GM21786 (cell line): ENCODE data around the gene MICOS13.
"Not testable (repeated sequence)": the region's sequence is repeated elsewhere in the genome, so short reads cannot be mapped to it uniquely, and the experiment has no call there.

ENCODE experiments used
- ATAC-seq: cut with Tn5 transposase; IDR thresholded peaks from one replicate; pipeline ENCODE4 v1.9.1; 2021; ENCODE audit not compliant: unreplicated experiment

Gene MICOS13, protein sequence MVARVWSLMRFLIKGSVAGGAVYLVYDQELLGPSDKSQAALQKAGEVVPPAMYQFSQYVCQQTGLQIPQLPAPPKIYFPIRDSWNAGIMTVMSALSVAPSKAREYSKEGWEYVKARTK

DNA sequence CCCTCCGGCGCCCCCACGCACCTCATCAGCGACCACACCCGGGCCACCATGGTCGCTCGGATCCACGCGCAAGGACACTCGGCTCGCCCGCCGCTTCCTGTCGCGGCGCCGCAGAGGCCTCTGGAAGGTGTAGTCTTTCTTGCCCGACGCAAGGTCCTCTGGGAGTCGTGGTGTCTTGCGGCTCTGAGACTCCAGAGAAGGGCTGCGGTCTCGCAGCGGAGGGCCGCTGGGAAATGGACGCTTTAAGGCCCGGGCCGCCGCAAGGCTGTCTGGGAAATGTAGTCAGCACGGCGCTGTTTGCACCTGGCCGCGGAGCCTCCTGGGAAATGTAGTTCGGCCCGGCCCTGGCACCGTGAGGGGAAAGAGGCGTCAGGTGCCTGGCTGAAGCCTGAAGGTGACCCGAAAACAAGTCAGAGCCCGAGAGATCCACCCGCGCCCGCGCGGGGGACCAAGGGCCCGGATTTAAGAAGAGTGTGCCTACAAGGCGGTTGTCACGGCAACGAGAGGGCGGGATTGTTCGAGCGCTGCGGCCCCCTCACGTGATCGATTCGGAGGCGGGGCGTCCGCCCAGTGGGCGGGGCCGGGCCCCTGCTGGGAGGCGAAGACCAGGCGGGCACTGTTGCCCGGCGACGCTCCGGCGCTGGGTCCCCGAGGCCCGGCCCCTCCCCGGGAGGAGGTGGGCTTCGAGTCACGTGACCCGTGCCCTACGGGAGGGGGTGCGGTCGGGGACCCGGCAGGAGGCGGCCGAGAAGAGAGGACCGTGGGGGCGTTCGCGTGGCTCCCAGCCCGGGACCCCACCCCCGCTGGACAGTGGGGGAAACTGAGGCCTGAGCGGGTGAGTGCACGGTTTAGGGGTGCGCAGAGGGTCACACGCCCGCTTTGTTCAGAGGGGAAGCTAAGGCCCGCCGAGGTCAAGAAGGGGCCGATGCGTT lies at the start of gene MICOS13, which contains the start of gene HSD11B1L:
MICOS13 (minus strand) TSS at position 80 of the 932 bp plus-strand sequence; CDS start at position 50, 30 bp downstream.
HSD11B1L (plus strand) TSS at position 591 of the 932 bp plus-strand sequence. CDS start 3,806 bp downstream, outside the sequence.
- peak; percentile 91 for ATAC-seq

DNA sequence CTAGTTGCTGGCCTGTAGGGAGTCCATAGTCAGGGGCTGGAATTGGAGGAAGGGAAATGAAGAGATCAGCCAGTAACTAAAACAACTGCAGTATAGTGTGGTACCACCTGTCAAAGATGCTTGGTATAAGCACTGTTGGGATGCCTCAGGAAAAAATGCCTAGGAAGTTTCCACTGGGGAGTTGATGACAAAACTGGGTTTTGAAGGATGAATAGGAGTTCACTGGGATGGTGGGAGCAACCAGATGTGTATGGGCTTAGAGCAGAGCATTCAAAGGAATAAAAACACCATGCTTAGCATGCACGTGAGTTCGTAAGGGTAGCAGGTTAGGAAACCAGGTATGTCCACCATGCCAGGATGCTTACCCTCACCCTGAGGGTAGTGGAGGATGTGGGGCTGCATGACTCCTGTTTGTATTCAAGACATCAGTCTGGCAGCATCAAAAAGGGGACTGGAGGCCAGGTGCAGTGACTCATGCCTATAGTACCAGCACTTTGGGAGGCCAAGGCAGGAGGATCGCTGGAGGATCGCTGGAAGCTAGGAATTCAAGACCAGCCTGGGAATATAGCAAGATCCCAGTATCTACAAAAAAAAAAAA lies 47.2 kb upstream of the MICOS13 start:
- ATAC-seq: no peak

DNA sequence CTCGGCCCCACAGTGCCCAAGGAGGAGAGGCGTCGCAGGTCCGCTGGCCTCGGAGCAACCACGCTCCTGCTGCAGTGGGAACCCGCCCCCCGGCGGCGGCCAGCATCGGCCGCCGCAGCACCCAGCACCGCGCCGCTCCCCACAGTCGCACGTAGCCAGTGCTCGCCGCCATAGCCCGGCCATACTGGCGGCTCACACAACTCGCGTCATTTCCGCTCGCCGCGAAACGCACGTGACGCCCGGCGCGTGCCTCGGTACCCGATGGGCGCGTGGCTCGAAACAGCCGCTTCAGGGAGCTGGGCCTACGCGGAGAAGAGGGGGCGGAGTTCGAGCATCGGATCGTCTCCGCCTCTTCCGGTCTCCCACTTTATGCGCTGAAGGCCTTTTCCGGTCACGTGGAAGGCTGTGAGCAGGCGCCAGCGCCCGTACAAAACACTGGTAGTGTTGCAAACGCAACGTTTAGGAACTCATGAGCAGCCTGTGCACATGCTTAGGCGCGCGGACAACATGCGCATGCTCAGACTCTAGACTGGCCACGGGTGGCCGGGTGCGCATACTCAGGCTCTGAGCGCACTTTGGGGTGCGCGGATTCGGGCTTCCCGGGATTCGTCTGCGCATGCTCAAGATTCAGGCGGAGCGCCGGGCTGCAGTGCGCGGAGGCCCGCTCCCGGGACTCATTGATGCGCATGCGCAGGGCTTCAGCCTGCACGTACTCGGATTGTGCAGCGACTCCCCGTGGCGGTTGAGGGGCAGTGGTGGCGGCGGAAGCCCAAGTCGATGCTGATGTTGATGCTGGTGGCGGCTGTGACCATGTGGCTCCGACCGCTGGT lies 39.9 kb upstream of the MICOS13 start, which contains the start of the genes CATSPERD and LONP1:
CATSPERD (plus strand) TSS at position 677 of the 830 bp plus-strand sequence; CDS start at position 778, 101 bp downstream.
LONP1 (minus strand) TSS at position 186 of the 830 bp plus-strand sequence; CDS start at position 172, 14 bp downstream.
- ATAC-seq: peak; percentile 84

DNA sequence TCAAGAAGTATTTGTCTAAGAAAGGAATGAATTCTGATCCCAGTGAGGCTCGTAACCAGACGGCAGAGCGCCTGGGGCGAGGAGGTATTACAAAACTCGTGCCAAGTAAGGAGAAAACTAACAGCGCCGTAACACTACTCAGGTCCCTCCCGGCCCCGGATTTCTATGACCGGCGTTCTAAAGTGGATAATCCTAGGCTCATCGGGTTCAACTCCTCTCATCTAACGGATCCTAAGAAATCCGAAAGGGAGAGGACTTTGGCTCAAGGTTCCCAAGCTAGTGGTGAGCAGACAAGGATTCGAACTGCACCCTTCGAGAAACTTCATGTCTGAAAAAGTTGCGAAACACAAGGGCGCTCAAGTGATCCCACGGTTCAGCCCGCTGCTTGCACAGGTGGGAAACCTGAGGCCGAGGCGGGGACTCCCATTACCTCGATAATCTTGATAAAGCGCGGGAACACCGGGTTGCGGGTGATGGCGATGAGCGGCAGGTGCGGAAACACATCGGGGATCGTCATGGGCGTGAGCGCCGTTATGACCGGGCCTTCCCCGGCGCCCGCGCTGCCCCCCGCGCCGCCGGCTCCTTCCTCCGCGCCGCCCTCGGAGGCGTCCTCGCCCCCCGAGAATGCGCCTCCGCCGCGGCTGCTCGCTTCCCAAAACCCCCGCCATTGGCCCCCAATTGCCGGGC lies 39.1 kb upstream of the MICOS13 start:
- no peak for ATAC-seq

DNA sequence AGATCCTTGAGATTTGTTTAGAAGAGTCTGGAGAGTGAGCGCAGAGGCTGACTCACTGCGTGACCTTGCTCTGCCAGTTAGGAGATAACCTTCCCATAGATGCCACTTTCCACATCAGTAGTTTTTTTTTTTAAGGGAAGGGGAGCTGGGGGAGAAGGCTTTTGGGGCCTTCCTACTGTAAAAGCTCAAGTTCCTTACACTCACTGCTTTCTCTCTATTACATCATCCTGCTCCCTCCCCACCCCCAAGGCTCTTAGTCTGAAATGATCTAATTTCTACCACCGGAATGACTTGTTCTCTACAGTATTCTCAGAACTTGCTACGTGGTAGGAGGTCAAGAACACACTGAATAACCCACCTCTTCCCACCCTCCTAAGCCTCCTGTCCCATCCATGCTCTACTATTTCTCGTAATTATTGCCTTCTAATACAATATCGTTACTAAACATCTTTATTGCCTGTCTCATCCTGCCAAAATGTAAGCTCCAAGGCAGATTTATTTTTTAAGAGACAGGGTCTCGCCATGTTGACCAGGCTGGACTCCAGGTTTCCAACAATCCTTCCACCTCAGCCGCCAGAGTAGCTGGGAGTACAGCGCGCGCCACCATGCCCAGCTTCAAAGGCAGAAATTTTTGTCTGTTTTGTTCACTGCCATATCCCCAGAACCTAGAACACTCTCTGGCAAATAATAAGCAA lies 38.4 kb upstream of the MICOS13 start:
- no peak for ATAC-seq

DNA sequence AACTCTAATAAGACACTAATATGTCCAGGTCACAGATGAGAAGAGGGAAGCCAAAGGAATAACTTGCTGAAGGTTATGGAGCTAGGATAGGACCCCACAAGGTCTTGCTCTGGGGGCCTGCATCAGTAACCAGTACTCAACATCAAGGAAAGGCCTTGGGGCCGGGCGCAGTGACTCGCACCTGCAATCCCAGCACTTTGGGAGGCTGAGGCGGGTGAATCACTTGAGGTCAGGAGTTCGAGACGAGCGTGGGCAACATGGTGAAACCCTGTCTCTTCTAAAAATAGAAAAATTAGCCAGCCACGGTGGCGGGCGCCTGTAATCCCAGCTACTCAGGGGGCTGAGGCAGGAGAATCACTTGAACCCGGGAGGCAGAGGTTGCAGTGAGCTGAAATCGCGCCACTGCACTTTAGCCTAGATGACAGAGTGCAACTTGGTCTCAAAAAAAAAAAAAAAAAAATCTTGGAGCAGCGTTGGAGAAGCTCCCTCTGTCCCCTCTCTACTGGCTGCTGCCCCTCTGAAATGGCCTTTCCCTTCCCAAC lies 37.8 kb upstream of the MICOS13 start:
- no peak for ATAC-seq

DNA sequence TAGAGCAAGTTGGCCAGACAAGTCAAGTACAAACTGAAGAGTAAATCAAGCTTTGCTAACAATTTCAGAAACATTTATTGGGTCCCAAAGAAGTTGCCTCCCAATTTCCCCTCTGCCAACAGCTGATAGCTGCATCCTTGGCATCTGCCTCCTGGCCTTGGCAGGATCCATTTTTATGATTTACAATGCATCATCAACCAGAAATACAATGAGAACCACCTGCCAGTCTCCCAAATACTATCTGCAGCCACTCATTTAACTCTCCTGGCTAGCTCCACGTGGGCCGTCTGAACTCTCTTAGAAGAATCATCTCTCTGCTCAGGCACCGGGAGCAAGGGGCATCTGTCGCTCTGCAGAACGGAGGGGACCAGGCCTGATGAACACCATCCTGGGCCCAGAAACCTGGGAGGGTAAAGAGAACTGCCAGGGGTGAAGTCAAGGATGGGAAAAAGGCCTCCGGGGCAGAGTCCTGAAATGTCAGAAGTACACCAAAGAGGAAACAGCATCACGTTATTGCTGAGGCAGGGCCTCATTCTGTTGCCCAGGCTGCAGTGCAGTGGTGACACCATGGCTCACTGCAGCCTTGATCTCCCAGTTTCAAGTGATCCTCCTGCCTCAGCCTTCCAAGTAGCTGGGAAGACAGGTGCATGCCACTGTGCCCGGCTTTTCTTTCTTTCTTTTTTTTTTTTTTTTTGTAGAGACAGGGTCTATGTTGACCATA lies 37.1 kb upstream of the MICOS13 start:
- no peak for ATAC-seq

DNA sequence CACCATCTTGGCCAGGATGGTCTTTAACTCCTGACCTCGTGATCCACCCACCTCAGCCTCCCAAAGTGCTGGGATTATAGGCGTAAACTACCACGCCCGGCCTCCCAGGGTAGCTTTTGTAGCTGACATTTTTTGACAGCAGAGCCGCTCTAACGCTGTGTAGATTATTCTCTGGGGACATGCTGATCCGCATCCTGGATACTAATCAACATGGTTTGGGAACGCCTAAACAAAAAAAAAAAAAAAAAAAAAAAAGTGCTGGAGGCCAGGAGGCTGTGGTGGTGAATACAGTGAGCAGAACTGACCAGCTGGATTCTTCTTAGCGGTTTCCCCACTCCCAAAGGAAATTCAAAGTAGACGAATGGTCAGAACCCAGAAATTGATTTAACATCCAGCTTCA lies 34.5 kb upstream of the MICOS13 start:
- no peak for ATAC-seq

DNA sequence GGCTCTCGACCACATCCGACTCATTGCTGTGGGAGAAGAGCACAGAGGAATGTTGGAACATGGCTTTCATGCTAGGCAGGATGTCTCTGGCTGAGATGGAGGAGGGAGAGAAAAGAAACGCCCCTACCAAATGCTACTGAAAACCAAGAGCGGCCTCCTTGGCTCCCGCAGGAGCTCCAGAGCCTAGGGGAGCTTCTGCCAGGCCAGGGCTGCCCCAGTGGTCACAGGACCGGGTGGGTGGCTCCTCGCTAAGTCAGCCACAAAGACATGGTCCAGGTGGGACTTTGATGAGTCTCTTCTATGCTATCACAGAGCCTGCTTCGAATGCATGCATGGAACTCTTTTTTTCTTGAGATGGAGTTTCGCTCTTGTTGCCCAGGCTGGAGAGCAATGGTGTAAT lies 32.9 kb upstream of the MICOS13 start:
- no peak for ATAC-seq

DNA sequence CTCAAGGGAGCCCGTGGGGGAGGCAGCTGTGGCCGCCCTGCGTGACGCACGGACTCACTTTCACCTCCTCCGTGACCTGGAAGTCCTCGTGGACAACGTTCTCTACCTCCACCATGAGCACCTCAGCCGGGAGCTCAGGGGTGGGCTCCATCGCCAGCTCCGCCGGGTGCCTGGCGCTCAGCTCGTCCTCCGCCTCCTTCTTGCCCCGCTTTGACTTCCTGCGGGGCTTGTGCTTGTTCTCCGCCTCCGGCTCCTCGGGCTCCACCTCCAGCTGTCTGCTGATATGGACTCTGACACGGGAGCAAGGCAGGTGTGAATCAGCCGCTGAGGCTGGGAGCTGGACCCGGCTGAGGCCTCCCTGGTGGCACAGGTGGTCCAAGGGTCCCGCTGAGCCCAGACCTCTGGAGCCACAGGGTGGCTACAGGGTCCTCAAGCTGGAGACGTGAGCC lies 31.4 kb upstream of the MICOS13 start:
- no peak for ATAC-seq

DNA sequence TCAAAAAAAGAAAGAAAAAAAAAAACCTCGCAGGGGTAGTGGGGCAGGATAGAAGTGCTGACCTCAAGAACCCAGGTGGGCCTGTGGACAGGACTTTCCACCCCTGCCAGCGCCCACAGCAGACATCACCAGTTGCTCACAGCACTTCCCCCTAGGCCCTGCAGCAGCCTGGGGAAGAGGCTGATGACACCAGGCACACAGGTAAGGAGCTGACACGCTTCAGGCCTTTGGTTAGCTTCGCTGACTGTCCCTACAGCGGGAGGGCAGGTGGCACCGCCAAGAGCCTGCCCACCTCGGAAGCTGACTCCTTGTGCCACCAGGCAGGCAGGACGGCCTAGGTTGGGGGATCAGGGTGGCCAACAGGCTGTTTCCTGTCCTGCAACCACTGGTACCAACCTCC lies 30.7 kb upstream of the MICOS13 start:
- ATAC-seq: no peak

DNA sequence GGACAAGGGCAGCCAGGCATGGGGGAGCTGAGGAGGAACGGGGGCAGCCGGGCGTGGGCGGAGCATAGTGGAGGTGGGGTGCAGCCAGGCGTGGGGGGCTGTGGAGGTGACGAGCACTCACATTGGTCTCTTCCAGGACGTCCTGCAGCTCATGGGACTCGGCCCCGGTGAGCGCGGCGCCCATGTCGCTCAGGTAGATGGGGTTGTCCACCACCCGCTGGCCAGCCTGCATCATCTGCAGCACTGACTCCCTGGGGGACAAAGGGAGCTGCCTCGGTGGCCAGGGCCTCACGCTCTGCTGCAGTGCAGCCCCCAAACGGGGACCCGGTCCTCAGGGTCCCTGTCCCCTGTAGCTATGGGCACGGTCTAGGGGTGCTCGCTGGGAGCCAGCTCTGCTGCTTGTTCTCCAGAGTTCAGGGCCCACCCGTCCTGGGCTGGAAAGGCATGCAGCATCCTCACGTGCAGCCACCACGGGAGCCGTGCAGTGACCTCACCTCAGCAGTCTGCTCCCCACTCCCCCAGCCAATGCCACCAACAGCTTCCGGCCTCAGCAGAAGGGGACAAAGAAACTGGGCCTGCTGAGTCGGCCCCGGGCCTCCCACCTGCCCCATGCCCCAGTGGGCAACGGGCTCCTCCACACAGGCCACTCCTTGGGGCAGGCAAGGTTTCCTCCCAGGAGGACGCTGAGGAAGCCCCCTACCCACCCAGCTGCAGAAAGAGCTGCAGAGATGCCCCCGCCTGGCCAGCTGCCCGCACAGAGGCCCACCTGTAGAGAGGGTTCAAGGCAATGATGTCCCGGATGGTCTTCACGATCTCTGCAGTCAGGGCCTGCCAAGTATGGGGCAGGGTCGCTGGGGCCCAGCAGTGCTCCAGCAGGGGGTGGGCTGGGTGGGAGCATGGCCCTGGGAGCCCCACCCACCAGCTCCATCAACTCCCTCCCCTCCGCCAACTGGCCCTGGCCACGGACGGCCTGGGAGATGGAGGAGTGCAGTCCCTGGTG lies 27.6 kb upstream of the MICOS13 start:
- ATAC-seq: no peak

DNA sequence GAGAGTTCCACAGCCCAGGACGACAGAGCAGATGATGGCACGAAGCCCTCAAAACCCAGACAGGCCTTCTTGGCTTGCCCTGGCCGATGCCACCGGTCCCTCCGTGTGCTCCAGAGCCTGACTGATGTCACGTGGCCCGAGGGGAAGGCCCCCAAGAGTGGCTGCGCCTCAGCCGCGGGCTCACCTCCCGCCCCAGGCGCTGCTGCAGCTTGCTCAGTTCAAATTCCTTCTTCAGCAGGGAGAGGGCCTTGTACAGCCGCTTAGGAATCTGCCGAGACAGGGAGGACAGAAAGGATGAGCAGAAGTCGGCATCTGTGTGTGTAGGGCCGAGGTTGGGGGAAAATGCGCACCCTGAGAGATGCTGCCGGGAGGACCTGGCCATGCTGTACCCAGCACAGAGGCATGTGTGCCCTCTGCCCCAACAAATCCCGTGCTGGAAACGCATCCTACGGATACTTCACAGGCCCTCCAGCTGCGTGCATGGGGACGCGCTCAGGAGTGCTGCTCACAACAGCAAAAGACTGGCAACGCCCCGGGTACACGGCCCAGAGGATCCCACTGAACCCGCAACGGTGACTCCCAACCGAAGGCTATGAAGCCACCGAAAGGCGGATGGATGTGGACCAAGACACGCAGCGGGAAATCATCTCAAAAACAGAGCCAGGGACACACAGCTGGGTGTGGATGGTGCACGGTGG lies 26.7 kb upstream of the MICOS13 start:
- ATAC-seq: no peak

DNA sequence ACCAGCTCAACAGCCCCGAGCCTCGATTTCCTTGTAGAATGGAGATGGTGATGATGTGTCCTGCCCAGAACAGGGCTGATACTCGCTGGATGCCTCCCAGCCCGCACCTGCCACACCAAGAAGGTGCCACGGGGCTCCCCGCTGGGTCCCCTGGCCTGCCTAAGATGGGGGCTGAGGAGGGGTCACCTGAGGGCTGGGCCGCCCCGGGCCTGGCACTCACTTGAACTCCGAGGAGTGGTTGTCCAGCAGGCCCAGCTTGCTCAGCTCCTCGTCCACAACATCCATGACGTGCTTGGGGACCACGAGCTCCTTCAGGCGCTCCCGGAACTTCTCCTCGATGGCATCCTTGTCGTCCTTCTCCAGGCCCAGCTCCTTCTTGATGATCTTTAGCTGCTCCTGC lies 25.2 kb upstream of the MICOS13 start:
- ATAC-seq: no peak

DNA sequence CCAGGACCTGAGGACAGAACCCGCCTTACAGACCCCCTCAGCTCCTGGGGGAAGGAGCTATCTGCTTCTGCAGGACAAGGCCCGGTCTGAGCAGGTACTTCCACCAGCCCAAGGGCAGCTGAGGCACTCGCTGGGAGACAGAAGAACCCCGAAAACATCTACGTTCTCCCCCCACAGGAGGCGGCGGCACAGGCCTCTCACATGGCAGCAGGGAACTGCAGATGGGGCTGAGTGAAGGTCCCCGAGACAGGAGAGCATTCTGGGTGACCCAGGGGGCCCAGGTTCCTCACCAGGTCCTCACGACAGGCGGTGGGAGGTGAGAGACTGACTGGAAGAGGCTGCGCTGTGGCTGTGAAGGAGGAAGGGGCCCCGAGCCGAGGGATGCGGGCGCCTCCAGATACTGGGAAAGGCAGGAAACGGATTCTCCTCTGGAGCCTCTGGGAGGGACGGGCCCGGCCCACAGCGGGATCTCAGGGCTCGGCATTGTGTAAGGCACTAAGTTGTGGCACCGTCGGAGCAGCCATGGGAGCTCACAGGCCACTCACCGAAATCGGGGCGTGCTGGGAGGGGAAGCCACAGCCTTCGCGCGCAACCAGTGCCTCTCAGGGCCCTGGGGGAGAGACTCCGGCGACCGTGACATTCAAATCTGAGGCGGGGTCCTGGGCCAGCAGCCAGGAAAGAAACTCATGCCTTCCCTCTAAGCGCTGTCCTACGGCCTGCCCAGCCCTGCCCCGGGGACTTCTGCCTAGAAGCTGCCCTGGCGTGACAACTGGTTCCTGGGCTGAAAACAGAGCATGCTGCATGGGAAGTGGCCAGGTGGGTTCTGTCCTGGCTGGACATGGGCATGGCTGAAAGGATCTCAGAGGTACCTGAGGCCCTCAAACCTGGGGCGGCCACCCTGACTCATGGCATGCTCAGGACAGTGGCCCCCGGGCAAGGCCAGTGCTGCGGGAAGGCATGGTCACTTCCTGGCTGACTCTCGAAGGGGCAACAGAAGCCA lies 23.8 kb upstream of the MICOS13 start:
- ATAC-seq: no peak

DNA sequence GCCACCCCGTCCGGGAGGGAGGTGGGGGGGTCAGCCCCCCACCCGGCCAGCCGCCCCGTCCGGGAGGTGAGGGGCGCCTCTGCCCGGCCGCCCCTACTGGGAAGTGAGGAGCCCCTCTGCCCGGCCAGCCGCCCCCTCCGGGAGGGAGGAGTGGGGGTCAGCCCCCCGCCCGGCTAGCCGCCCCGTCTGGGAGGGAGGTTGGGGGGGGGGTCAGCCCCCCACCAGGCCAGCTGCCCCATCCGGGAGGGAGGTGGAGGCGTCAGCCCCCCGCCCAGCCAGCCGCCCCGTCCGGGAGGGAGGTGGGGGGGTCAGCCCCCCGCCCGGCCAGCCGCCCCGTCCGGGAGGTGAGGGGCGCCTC lies 21.7 kb upstream of the MICOS13 start:
- ATAC-seq: not testable (repeated sequence)
